PC-3 (cell line): ENCODE data around the gene TSN.
"Not testable (repeated sequence)": the region's sequence is repeated elsewhere in the genome, so short reads cannot be mapped to it uniquely, and the experiment has no call there.

Experiments used
- EZH2 ChIP-seq: fragments of 300-600 bp; sonication (generic); IDR thresholded peaks from one replicate; pipeline ENCODE4 v1.6.1; 2017; ENCODE audit warnings: antibody characterized with exemption, mild to moderate bottlenecking, low read length; ENCODE audit not compliant: unreplicated experiment
- TF ChIP-seq, protein P1 (sequence below): fragments of 300-600 bp; sonication (generic); conservative IDR thresholded peaks from 2 replicates; pipeline ENCODE4 v1.5.1; 2017; ENCODE audit warnings: antibody characterized with exemption, low read depth, mild to moderate bottlenecking, low read length

DNA sequence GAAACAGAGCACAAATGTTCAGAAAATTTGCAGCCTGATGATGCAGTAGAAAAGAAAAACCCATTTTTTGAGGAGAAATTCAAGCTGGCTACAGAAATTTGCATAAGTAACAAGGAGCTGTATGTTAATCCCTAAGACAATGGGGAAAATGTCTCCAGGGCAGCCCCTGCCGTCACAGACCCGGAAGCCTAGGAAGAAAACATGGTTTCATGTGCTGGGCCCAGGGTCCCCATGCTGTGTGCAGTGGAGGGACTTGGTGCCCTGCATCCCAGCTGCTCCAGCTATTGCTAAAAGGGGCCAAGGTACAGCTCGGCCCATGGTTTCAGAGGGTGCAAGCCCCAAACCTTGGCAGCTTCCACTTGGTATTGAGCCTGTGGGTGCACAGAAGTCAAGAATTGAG lies 57.6 kb downstream of the TSN start:
- TF ChIP-seq, protein P1, sequence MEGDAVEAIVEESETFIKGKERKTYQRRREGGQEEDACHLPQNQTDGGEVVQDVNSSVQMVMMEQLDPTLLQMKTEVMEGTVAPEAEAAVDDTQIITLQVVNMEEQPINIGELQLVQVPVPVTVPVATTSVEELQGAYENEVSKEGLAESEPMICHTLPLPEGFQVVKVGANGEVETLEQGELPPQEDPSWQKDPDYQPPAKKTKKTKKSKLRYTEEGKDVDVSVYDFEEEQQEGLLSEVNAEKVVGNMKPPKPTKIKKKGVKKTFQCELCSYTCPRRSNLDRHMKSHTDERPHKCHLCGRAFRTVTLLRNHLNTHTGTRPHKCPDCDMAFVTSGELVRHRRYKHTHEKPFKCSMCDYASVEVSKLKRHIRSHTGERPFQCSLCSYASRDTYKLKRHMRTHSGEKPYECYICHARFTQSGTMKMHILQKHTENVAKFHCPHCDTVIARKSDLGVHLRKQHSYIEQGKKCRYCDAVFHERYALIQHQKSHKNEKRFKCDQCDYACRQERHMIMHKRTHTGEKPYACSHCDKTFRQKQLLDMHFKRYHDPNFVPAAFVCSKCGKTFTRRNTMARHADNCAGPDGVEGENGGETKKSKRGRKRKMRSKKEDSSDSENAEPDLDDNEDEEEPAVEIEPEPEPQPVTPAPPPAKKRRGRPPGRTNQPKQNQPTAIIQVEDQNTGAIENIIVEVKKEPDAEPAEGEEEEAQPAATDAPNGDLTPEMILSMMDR: not testable (repeated sequence)
- TF ChIP-seq EZH2: not testable (repeated sequence)
